ENCODE measurements around the gene NME5. TPM values are rescaled to one million over a fixed set of nuclear protein-coding genes. Genes with fewer than 3 reads are reported as not detected.

Gene NME5
- polyA plus RNA-seq, 1 donor from 2014 or later: 17.0 TPM

GRCh38 chr5:138068742-138069600 is 70.3 kb downstream of the NME5 start:
- H3K36me3 ChIP-seq (ENCODE audit: insufficient read depth, low read length): no peaks in the 10 kb centered on the region
- no peaks in the 10 kb centered on the region for H3K9me2 ChIP-seq (ENCODE audit: insufficient read depth, low read length)
- H3K4me3 ChIP-seq (ENCODE audit: low read length): no peak overlapping the region
- no peak overlapping the region for H3K27ac ChIP-seq (ENCODE audit: low read length)
- no peaks in the 10 kb centered on the region for H3K27me3 ChIP-seq (ENCODE audit: insufficient read depth, low read depth, low read length)
- no peak overlapping the region for H3K4me2 ChIP-seq (ENCODE audit: low read length)
- H3K9ac ChIP-seq (ENCODE audit: low read length): no peak overlapping the region
- H2AFZ ChIP-seq (ENCODE audit: low read depth, low read length): no peak overlapping the region
- TF ChIP-seq MXI1 (conservative IDR thresholded peaks at IDR 0.05; ENCODE audit: poor library complexity, severe bottlenecking) (no peak), RAD21 (conservative IDR thresholded peaks at IDR 0.05) (no peak), EP300 (conservative IDR thresholded peaks at IDR 0.05; ENCODE audit: poor library complexity, severe bottlenecking) (no peak), POLR2AphosphoS5 (IDR thresholded peaks at IDR 0.05) (no peak), EZH2 (IDR thresholded peaks at IDR 0.05; ENCODE audit: borderline replicate concordance, insufficient read depth, low read length, poor library complexity, severe bottlenecking) (no peak)
- no peaks in the 10 kb centered on the region for H3K79me2 ChIP-seq (replicated peaks; ENCODE audit: insufficient read depth, low read length)
- H3K9me3 ChIP-seq (ENCODE audit: low read length): no peaks in the 10 kb centered on the region
- no peaks in the 10 kb centered on the region for H4K20me1 ChIP-seq (ENCODE audit: insufficient read depth)
- no peaks in the 10 kb centered on the region for H3F3A ChIP-seq (ENCODE audit: insufficient read depth, low read length, poor library complexity, severe bottlenecking)

GRCh38 chr5:138067945-138068344 is 71.3 kb downstream of the NME5 start:
- Histone ChIP-seq H4K20me1 (ENCODE audit: insufficient read depth) (no peaks in the 10 kb centered on the region), H3K9ac (ENCODE audit: low read length) (no peak overlapping the region), H3K79me2 (replicated peaks; ENCODE audit: insufficient read depth, low read length) (no peaks in the 10 kb centered on the region), H3K27ac (ENCODE audit: low read length) (no peak overlapping the region), H3K9me2 (ENCODE audit: insufficient read depth, low read length) (no peaks in the 10 kb centered on the region), H2AFZ (ENCODE audit: low read depth, low read length) (no peak overlapping the region), H3K9me3 (ENCODE audit: low read length) (no peaks in the 10 kb centered on the region), H3K27me3 (ENCODE audit: insufficient read depth, low read depth, low read length) (no peaks in the 10 kb centered on the region), H3K36me3 (ENCODE audit: insufficient read depth, low read length) (no peaks in the 10 kb centered on the region), H3K4me2 (ENCODE audit: low read length) (no peak overlapping the region), H3F3A (ENCODE audit: insufficient read depth, low read length, poor library complexity, severe bottlenecking) (no peaks in the 10 kb centered on the region), H3K4me3 (ENCODE audit: low read length) (no peak overlapping the region)
- TF ChIP-seq EZH2 (IDR thresholded peaks at IDR 0.05; ENCODE audit: borderline replicate concordance, insufficient read depth, low read length, poor library complexity, severe bottlenecking) (no peak), MXI1 (conservative IDR thresholded peaks at IDR 0.05; ENCODE audit: poor library complexity, severe bottlenecking) (no peak), RAD21 (conservative IDR thresholded peaks at IDR 0.05) (no peak), POLR2AphosphoS5 (IDR thresholded peaks at IDR 0.05) (no peak), SMC3 (conservative IDR thresholded peaks at IDR 0.05; ENCODE audit: poor library complexity) (no peak), TAF1 (IDR thresholded peaks at IDR 0.05; ENCODE audit: low read depth) (no peak), CTCF (IDR thresholded peaks at IDR 0.05; ENCODE audit: poor library complexity, severe bottlenecking) (no peak), EP300 (conservative IDR thresholded peaks at IDR 0.05; ENCODE audit: poor library complexity, severe bottlenecking) (no peak), REST (IDR thresholded peaks at IDR 0.05; ENCODE audit: borderline replicate concordance) (no peak)

Small RNA genes within 50 kb of the gene (small RNA-seq; reads per million reads assigned to genes)
- gene RNU6-1148P: 0 reads per million in 3 experiments
- 0 reads per million in 3 experiments for gene RNU6-460P
- gene RNU6-888P: 0.20 to 5.2 (median 0.35) reads per million in 3 experiments

Other genes starting within 250 kb of the NME5 start
- gene PKD2L2, start 250.0 kb downstream of the NME5 start, polyA plus RNA-seq: not detected in 2 replicates
- 51.9 and 61.6 TPM in 2 replicates for gene FAM13B, start 106.3 kb downstream of the NME5 start, polyA plus RNA-seq
- 0.26 and 0.60 TPM in 2 replicates for gene WNT8A, start 55.4 kb downstream of the NME5 start, polyA plus RNA-seq
- 96.1 and 118 TPM in 2 replicates for gene BRD8, start 39.2 kb upstream of the NME5 start, polyA plus RNA-seq
- 1.9 and 2.1 TPM in 2 replicates for gene KIF20A, start 39.7 kb upstream of the NME5 start, polyA plus RNA-seq
- gene CDC23, start 73.9 kb upstream of the NME5 start, polyA plus RNA-seq: 40.8 and 52.9 TPM in 2 replicates
- gene GFRA3, start 135.2 kb upstream of the NME5 start, polyA plus RNA-seq: not detected in 2 replicates
- 0.71 and 1.3 TPM in 2 replicates for gene CDC25C, start 192.4 kb upstream of the NME5 start, polyA plus RNA-seq
- 44.2 and 52.1 TPM in 2 replicates for gene FAM53C, start 198.8 kb upstream of the NME5 start, polyA plus RNA-seq
- 58.7 and 60.9 TPM in 2 replicates for gene KDM3B, start 213.3 kb upstream of the NME5 start, polyA plus RNA-seq